GM12875 (cell line): Measurements from ENCODE around the gene ZNF493.

ENCODE experiments used
- H3K4me3 ChIP-seq: one replicate; pipeline ENCODE4 v1.5.1; 2011; ENCODE audit warnings: low read depth, low read length, control low read depth
- TF ChIP-seq, protein P1 (sequence below): IDR thresholded peaks from 2 replicates; pipeline ENCODE4 v1.5.1; 2011; ENCODE audit warnings: low read depth, mild to moderate bottlenecking, control low read depth, inconsistent platforms, low read length, moderate library complexity, borderline replicate concordance; ENCODE audit not compliant: insufficient read depth

The ZNF493 gene

DNA sequence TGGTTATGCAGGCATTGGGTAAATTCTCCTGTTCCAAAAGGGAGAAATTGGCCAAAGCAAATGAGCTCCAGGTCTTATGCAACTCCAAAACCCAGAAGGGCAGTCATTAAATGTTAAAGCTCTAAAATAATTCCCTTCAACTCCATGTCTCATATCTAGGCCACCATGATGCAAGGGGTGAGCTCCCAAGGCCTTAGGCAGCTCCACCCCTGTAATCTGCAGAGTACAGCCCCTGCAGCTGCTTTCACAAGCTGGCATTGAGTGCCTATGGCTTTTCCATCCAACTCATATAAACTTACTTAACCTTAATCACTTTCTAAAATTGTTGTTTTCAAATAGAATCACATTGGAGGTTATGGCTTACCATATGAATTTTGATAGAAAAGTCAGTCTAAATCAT lies 63.8 kb downstream of the ZNF493 start:
- no peak overlapping the region for H3K4me3 ChIP-seq
- TF ChIP-seq, protein P1, sequence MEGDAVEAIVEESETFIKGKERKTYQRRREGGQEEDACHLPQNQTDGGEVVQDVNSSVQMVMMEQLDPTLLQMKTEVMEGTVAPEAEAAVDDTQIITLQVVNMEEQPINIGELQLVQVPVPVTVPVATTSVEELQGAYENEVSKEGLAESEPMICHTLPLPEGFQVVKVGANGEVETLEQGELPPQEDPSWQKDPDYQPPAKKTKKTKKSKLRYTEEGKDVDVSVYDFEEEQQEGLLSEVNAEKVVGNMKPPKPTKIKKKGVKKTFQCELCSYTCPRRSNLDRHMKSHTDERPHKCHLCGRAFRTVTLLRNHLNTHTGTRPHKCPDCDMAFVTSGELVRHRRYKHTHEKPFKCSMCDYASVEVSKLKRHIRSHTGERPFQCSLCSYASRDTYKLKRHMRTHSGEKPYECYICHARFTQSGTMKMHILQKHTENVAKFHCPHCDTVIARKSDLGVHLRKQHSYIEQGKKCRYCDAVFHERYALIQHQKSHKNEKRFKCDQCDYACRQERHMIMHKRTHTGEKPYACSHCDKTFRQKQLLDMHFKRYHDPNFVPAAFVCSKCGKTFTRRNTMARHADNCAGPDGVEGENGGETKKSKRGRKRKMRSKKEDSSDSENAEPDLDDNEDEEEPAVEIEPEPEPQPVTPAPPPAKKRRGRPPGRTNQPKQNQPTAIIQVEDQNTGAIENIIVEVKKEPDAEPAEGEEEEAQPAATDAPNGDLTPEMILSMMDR: no peak

DNA sequence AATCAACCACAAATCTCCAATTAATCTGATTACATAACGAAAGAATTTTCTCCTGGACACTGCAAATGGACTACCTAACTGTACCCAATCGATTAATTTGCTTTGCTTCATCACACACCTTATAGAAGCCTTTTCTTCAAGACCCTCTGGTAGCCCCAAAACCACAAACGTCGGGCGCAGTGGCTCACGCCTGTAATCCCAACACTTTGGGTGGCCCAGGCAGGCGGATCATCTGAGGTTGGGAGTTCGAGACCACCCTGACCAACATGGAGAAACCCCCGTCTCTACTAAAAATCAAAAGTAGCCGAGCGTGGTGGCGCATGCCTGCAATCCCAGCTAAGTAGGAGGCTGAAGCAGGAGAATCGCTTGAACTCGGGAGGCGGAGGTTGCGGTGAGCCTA lies 65.6 kb downstream of the ZNF493 start:
- TF ChIP-seq, protein P1: no peak
- no peak overlapping the region for H3K4me3 ChIP-seq

DNA sequence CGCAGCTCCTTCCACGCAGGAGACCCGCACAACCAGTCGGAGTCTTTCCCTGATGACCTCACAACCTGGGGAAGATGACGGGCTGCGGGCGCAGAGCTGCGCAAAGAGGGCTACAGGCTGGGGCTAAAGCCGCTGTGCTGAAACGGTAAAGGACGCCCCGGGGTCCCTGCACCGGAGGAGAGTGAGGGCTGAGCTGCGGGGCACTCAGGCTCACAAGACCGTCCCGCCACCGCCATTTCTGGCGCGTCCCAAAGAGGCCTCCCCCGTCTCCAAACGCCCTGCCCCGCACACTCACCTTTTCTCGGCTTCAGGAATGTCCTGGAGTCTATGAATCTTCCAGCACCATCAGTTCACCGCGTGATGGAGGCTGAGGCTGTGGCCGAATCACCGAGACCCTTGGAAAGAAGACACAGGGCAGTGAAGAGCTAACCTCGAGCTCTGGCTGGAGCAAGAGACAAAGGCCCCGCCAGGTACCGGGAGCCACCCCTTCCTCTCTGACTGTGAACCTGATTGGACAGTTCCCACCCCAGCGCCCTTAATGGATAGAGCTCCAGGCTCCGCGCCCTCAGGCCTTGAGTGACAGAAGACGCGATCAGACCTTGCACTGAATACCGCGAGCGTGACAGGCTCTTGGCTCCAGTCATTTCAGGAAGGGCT lies 66.6 kb downstream of the ZNF493 start:
- H3K4me3 ChIP-seq: no peak overlapping the region
- TF ChIP-seq, protein P1: no peak

DNA sequence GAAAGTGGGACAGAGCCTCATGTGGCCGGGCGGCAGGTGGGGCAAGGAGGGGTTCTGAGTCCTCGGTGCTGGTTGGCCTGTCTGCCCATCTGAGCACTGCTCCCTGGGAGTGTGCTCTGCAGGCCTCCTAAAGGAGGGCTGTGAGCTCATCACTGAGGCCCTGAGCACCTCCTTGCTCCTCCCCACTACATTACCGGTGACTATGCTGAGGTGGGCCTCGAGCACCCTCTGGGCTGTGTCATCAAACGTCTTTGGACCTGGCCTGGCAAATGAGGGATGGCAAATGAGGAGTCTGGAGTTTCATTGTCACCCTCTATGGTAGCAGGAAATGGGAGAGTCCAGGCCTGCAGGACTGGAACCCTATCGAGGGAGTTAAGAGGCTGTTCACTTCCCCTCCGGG lies 69.7 kb downstream of the ZNF493 start:
- TF ChIP-seq, protein P1: no peak

DNA sequence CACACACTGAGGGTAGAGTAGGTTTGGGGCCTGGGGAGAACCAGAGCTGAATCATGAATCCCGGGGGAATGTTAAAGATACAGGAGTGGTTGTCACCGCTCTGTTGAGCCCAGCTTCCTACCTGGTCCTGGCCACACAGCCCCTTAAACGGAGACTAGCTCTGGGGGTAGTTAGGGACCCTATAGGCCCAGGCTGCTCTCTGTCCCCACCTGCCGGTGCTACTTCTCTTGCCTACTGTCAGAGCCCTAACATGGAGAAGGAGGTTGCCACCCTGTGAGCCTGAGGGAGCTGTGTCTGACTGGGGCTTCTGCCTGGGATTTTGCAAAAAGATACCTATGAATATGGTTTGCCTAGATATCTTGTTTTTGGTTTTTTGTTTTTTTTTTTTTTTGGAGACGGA lies 71.9 kb downstream of the ZNF493 start:
- TF ChIP-seq, protein P1: no peak
- no peak overlapping the region for H3K4me3 ChIP-seq

More for the DNA sequence above, 69.7 kb downstream of the ZNF493 start:
- no peak overlapping the region for H3K4me3 ChIP-seq

DNA sequence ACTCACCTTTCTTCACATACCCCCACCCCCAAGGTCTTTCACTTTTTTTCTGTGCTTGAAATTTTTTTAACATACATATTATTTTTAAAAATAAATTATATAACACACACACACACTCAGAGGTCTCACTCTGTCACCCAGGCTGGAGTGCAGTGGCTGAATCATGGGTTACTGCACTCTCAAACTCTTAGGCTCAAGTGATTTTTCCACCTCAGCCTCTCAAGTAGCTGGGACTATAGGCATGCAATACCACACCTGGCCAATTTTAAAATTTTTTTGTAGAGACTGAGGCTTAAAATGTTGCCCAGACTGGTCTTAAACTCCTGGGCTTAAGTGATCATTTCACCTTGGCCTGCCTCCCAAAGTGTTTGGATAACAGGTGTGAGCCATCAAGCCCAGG lies 75.6 kb downstream of the ZNF493 start:
- no peak overlapping the region for H3K4me3 ChIP-seq
- TF ChIP-seq, protein P1: no peak

DNA sequence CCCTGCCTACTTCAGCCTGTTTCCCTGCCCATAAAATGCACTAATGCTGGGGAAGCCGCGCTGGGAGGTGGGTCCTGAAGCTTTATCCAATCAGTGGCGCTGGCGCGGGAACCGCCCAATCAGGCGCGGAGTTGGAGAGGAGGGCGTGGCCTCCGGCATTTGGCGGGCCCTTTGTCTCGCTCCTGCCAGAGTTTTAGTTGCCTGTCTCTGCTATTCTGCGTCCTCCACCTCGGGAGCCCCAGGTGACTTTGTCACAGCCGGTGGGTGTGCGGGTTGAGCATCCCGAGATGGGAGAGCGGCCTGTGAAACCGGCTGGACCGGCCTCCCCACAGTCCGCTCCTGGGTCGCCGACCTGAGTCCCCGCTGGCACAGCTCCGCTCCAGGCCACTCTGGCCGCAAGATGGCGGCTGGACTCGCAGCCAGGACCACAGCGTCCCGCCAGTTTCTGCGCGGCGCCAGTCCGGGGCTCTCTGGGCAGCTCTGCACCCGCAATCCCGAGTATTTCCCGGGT lies 77.8 kb downstream of the ZNF493 start:
- H3K4me3 ChIP-seq: no peak overlapping the region

More for the DNA sequence above, 77.8 kb downstream of the ZNF493 start:
- TF ChIP-seq, protein P1: no peak
